WTC11 (cell line): Measurements from ENCODE around the gene MAGI2. TPM values are rescaled to one million over a fixed set of nuclear protein-coding genes. Genes with fewer than 3 reads are reported as not detected.

ENCODE experiments used
- ATAC-seq: fragments of 200-7000 bp; cut with Tn5 transposase; 2 replicates; pipeline ENCODE4 v1.10.0; 2021; ENCODE audit warnings: mild to moderate bottlenecking, moderate library complexity
- CTCF ChIA-PET: fragments of 300-600 bp; sonication (Branson Sonifier 250); formaldehyde crosslinking; loops from one replicate; lab custom pipeline; 2021; ENCODE audit warnings: antibody characterized with exemption; lab: Charles Lee
- POLR2A ChIA-PET: fragments of 350-600 bp; sonication (Branson Sonifier 250); formaldehyde crosslinking; loops from one replicate; lab custom pipeline; 2021; ENCODE audit warnings: antibody characterized with exemption; lab: Charles Lee
- DNase-seq: peaks from one replicate; pipeline ENCODE4 v3.0.0; 2021; ENCODE audit warnings: low spot score
- H3K27ac Mint-ChIP-seq: 2 replicates; pipeline ENCODE4 v1.8.0; 2021; ENCODE audit warnings: mixed read lengths
- H3K27me3 Mint-ChIP-seq: 2 replicates; pipeline ENCODE4 v1.8.0; 2021; ENCODE audit warnings: low read depth, mild to moderate bottlenecking, moderate library complexity, mixed read lengths
- H3K36me3 Mint-ChIP-seq: 2 replicates; pipeline ENCODE4 v1.8.0; 2021; ENCODE audit warnings: mixed read lengths
- H3K4me1 Mint-ChIP-seq: 2 replicates; pipeline ENCODE4 v1.8.0; 2022; ENCODE audit warnings: mixed read lengths
- H3K4me3 Mint-ChIP-seq: 2 replicates; pipeline ENCODE4 v1.8.0; 2021; ENCODE audit warnings: mild to moderate bottlenecking, moderate library complexity, mixed read lengths
- H3K9me3 Mint-ChIP-seq: 2 replicates; pipeline ENCODE4 v1.8.0; 2021; ENCODE audit warnings: mixed read lengths
- AFF4 ChIP-seq: sonication (generic); formaldehyde crosslinking; IDR thresholded peaks from 2 replicates; pipeline ENCODE4 v1.8.1; 2023; ENCODE audit warnings: mild to moderate bottlenecking, missing genetic modification reagents, borderline replicate concordance
- ATF2 ChIP-seq: sonication (generic); formaldehyde crosslinking; IDR thresholded peaks from 2 replicates; pipeline ENCODE4 v1.8.1; 2022; ENCODE audit warnings: low read depth, missing genetic modification reagents, borderline replicate concordance
- CREB1 ChIP-seq: sonication (generic); formaldehyde crosslinking; IDR thresholded peaks from 2 replicates; pipeline ENCODE4 v1.8.0; 2023; ENCODE audit warnings: mild to moderate bottlenecking, missing genetic modification reagents
- CTCF ChIP-seq: fragments of 200-600 bp; IDR thresholded peaks from 2 replicates; pipeline ENCODE4 v1.8.0; 2022; ENCODE audit warnings: antibody characterized with exemption
- E2F5 ChIP-seq: sonication (generic); formaldehyde crosslinking; IDR thresholded peaks from 2 replicates; pipeline ENCODE4 v1.8.1; 2022; ENCODE audit warnings: mild to moderate bottlenecking, moderate library complexity, missing genetic modification reagents
- EMX1 ChIP-seq: fragments of 250-450 bp; sonication (Bioruptor Pico); IDR thresholded peaks from 2 replicates; pipeline ENCODE4 v1.8.0; 2021; ENCODE audit warnings: mild to moderate bottlenecking
- HMGXB4 ChIP-seq: sonication (generic); formaldehyde crosslinking; IDR thresholded peaks from 2 replicates; pipeline ENCODE4 v1.8.1; 2023; ENCODE audit warnings: mild to moderate bottlenecking, moderate library complexity, missing genetic modification reagents
- KAT7 ChIP-seq: sonication (generic); formaldehyde crosslinking; IDR thresholded peaks from 2 replicates; pipeline ENCODE4 v1.8.1; 2023; ENCODE audit warnings: missing genetic modification reagents, mild to moderate bottlenecking, borderline replicate concordance
- NFATC4 ChIP-seq: fragments of 250-450 bp; sonication (Bioruptor Pico); IDR thresholded peaks from 2 replicates; pipeline ENCODE4 v1.9.0; 2021; ENCODE audit warnings: mild to moderate bottlenecking
- NR3C1 ChIP-seq: sonication (generic); formaldehyde crosslinking; conservative IDR thresholded peaks from 2 replicates; pipeline ENCODE4 v1.8.1; 2023; ENCODE audit warnings: low read depth, mild to moderate bottlenecking, missing genetic modification reagents
- OVOL2 ChIP-seq: fragments of 250-450 bp; sonication (Bioruptor Pico); IDR thresholded peaks from 2 replicates; pipeline ENCODE4 v1.9.0; 2021; ENCODE audit warnings: mild to moderate bottlenecking, borderline replicate concordance
- PRRX2 ChIP-seq: fragments of 250-450 bp; sonication (Bioruptor Pico); IDR thresholded peaks from 2 replicates; pipeline ENCODE4 v1.8.0; 2021; ENCODE audit warnings: mild to moderate bottlenecking
- SMAD4 ChIP-seq: sonication (generic); formaldehyde crosslinking; IDR thresholded peaks from 2 replicates; pipeline ENCODE4 v1.8.0; 2022; ENCODE audit warnings: mild to moderate bottlenecking, missing genetic modification reagents
- TCF7 ChIP-seq: sonication (generic); formaldehyde crosslinking; IDR thresholded peaks from 2 replicates; pipeline ENCODE4 v1.8.0; 2022; ENCODE audit warnings: mild to moderate bottlenecking, low read depth, missing genetic modification reagents, moderate library complexity
- TEAD1 ChIP-seq: sonication (generic); formaldehyde crosslinking; IDR thresholded peaks from 2 replicates; pipeline ENCODE4 v1.8.0; 2022; ENCODE audit warnings: mild to moderate bottlenecking, missing genetic modification reagents
- ZMAT4 ChIP-seq: fragments of 250-450 bp; sonication (Bioruptor Pico); IDR thresholded peaks from 2 replicates; pipeline ENCODE4 v1.9.0; 2021; ENCODE audit warnings: mild to moderate bottlenecking
- ZNF423 ChIP-seq: fragments of 250-450 bp; sonication (Bioruptor Pico); IDR thresholded peaks from 2 replicates; pipeline ENCODE4 v2.1.2; 2022; ENCODE audit warnings: mild to moderate bottlenecking, moderate library complexity
- ZNF532 ChIP-seq: fragments of 250-450 bp; sonication (Bioruptor Pico); IDR thresholded peaks from 2 replicates; pipeline ENCODE4 v1.9.0; 2021; ENCODE audit warnings: mild to moderate bottlenecking, borderline replicate concordance
- ZNF671 ChIP-seq: fragments of 250-450 bp; sonication (Bioruptor Pico); IDR thresholded peaks from 2 replicates; pipeline ENCODE4 v1.8.0; 2021; ENCODE audit warnings: mild to moderate bottlenecking
- ZSCAN18 ChIP-seq: fragments of 250-450 bp; sonication (Bioruptor Pico); IDR thresholded peaks from 2 replicates; pipeline ENCODE4 v2.1.2; 2022; ENCODE audit warnings: mild to moderate bottlenecking, moderate library complexity
- total RNA-seq: library from RNA; stranded (reverse); gene quantifications from 3 replicates; pipeline ENCODE4 v1.2.3, GENCODE V29; 2021

MAGI2 gene
- total RNA-seq, 1 experiment from 2014 or later = 26.6 TPM

- no peaks in the 10 kb centered on the region for H3K27me3 Mint-ChIP-seq
- DNase-seq = no peak
- CTCF ChIA-PET = no interaction called here
These were observed 1075.9 kb downstream of the MAGI2 start for GRCh38 chr7:78377532-78377931.

More at GRCh38 chr7:78377532-78377931, 1075.9 kb downstream of the MAGI2 start:
- ATAC-seq = no peak
- TF ChIP-seq CREB1 (CRISPR knock-in tag) (no peak), EMX1 (CRISPR knock-in tag) (no peak), TCF7 (CRISPR knock-in tag) (no peak), SMAD4 (no peak), NR3C1 (no peak), OVOL2 (no peak), NFATC4 (CRISPR knock-in tag) (no peak), ATF2 (no peak), ZNF532 (no peak), CTCF (no peak; the same call in none of the 2 replicates), ZMAT4 (CRISPR knock-in tag) (no peak), AFF4 (CRISPR knock-in tag) (no peak), KAT7 (CRISPR knock-in tag) (no peak), HMGXB4 (CRISPR knock-in tag) (no peak), TEAD1 (CRISPR knock-in tag) (no peak), ZNF671 (CRISPR knock-in tag) (no peak), PRRX2 (CRISPR knock-in tag) (no peak), ZNF423 (no peak), ZSCAN18 (CRISPR knock-in tag) (no peak), E2F5 (CRISPR knock-in tag) (no peak)
- TF ChIP-seq, all 79 proteins: peak for 0
- Mint-ChIP-seq H3K27ac (no peak overlapping the region; the same call in 1 of the 2 replicates), H3K36me3 (no peaks in the 10 kb centered on the region), H3K9me3 (no peaks in the 10 kb centered on the region), H3K4me3 (no peak overlapping the region), H3K4me1 (peaks cover 10% of the 10 kb centered on the region)
- POLR2A ChIA-PET = no interaction called here
